KMS-11 (cell line): ENCODE data around the gene POU6F1.

Source experiments
- H2AFZ ChIP-seq: fragments of 200-600 bp; sonication (generic); 2 replicates; pipeline ENCODE4 v1.6.1; 2016; ENCODE audit warnings: antibody characterized with exemption, mixed run types, low read depth
- H3K27ac ChIP-seq: fragments of 200-600 bp; sonication (generic); 2 replicates; pipeline ENCODE4 v1.6.1; 2016; ENCODE audit warnings: mild to moderate bottlenecking, mixed run types
- H3K27me3 ChIP-seq: fragments of 200-600 bp; sonication (generic); 2 replicates; pipeline ENCODE4 v1.6.1; 2017; ENCODE audit warnings: mild to moderate bottlenecking, low read depth, mixed run types, moderate library complexity; ENCODE audit not compliant: insufficient read depth
- H3K36me3 ChIP-seq: fragments of 200-600 bp; sonication (generic); 2 replicates; pipeline ENCODE4 v1.6.1; 2017; ENCODE audit warnings: mild to moderate bottlenecking, mixed run types; ENCODE audit not compliant: insufficient read depth
- H3K4me1 ChIP-seq: fragments of 200-600 bp; sonication (generic); 2 replicates; pipeline ENCODE4 v1.6.1; 2016; ENCODE audit warnings: mild to moderate bottlenecking, low read depth, mixed run types; ENCODE audit not compliant: poor library complexity, severe bottlenecking
- H3K4me2 ChIP-seq: fragments of 200-600 bp; sonication (generic); 2 replicates; pipeline ENCODE4 v1.7.0; 2016; ENCODE audit warnings: mild to moderate bottlenecking, mixed run types
- H3K4me3 ChIP-seq: fragments of 200-600 bp; sonication (generic); IDR thresholded peaks from 2 replicates; pipeline ENCODE4 v1.6.1; 2017; ENCODE audit warnings: low read depth, low read length, mixed read lengths; ENCODE audit not compliant: insufficient read depth
- H3K79me2 ChIP-seq: fragments of 200-600 bp; sonication (generic); 2 replicates; pipeline ENCODE4 v1.6.1; 2016; ENCODE audit warnings: low read depth, mixed run types; ENCODE audit not compliant: insufficient read depth
- H3K9ac ChIP-seq: fragments of 200-600 bp; sonication (generic); 2 replicates; pipeline ENCODE4 v1.6.1; 2016; ENCODE audit warnings: mild to moderate bottlenecking, mixed run types
- H4K20me1 ChIP-seq: fragments of 200-600 bp; sonication (generic); 2 replicates; pipeline ENCODE4 v1.6.1; 2016; ENCODE audit warnings: mild to moderate bottlenecking, mixed run types; ENCODE audit not compliant: insufficient read depth
- TF ChIP-seq, protein P1 (sequence below): fragments of 200-600 bp; sonication (generic); conservative IDR thresholded peaks from 2 replicates; pipeline ENCODE4 v1.6.1; 2017; ENCODE audit warnings: low read depth, mild to moderate bottlenecking, antibody characterized with exemption, low read length, moderate library complexity, mixed read lengths

POU6F1 gene

DNA sequence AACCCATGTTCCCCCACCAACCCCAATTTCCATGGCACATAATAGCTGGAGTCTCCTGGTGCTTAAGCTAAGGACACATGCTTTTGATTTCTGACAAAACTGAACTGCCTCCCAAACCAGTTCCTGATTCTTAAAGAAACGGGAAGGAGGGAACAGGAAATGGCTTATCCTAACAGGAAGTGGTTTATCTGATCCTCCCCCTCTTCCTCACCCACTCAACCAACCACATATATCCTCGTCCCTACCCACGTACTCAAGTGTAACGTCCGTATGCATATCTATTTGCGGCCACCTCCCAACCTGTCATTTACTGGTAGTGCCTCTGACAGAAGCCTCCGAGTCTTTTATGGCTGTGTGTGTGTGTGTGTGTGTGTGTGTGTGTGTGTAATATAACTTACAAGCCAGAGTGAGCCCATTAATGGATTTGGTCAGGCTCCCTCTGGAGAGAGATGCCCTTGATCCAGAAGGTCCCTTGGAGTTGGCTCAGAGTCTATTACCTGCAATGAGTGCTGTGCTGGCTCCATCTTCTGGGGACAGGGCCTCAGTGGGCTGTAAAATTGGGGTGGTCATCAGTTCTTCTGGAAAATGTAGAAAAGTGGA lies 28.5 kb upstream of the POU6F1 start:
- Histone ChIP-seq H3K79me2 (no peaks in the 10 kb centered on the region), H3K36me3 (0 out of 2 replicates have a peak, but pooled peaks cover 2% of the 10 kb centered on the region), H2AFZ (no peak overlapping the region), H3K4me3 (no peak overlapping the region), H3K27me3 (no peaks in the 10 kb centered on the region), H3K27ac (no peak overlapping the region), H3K4me2 (no peak overlapping the region), H3K4me1 (no peaks in the 10 kb centered on the region), H4K20me1 (no peaks in the 10 kb centered on the region), H3K9ac (no peak overlapping the region)
- TF ChIP-seq, protein P1, sequence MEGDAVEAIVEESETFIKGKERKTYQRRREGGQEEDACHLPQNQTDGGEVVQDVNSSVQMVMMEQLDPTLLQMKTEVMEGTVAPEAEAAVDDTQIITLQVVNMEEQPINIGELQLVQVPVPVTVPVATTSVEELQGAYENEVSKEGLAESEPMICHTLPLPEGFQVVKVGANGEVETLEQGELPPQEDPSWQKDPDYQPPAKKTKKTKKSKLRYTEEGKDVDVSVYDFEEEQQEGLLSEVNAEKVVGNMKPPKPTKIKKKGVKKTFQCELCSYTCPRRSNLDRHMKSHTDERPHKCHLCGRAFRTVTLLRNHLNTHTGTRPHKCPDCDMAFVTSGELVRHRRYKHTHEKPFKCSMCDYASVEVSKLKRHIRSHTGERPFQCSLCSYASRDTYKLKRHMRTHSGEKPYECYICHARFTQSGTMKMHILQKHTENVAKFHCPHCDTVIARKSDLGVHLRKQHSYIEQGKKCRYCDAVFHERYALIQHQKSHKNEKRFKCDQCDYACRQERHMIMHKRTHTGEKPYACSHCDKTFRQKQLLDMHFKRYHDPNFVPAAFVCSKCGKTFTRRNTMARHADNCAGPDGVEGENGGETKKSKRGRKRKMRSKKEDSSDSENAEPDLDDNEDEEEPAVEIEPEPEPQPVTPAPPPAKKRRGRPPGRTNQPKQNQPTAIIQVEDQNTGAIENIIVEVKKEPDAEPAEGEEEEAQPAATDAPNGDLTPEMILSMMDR, result no peak

DNA sequence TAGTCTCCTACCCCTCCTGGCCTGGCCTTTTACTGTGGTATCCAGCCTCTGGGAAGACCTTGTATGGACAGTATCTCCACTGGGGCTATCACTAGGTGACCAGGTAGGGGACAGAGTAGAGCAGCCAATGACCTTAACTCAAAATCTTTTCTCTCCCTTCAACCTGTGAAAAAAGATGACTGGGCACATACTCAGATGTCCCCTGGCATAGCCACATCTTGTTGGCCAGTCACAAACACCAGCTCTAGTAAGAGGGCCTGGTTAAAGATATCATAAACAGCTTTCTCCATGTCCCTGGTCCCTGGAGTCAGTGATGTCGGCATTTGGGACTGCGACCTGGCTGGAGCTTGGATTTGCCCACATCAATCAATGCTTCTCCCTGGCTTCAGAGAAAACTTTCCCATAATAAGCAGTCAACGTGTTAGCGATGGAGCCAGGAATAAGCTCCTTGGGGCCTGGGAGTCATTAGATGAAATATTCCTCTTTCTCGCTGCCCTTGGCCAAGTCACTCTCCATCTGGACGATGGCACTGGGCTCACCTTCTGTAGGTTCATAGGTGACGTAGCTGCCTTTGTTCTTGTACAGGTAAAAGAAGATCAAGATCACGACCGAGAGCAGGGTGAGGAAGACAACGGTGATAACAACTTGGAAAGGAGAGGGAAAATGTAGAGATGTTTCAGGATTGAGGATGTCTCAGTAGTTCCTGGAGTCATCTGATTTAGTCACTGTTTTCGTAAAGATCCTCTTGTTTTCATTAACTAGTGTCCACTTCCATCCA lies 27.8 kb upstream of the POU6F1 start:
- H3K27ac ChIP-seq, result no peak overlapping the region

DNA sequence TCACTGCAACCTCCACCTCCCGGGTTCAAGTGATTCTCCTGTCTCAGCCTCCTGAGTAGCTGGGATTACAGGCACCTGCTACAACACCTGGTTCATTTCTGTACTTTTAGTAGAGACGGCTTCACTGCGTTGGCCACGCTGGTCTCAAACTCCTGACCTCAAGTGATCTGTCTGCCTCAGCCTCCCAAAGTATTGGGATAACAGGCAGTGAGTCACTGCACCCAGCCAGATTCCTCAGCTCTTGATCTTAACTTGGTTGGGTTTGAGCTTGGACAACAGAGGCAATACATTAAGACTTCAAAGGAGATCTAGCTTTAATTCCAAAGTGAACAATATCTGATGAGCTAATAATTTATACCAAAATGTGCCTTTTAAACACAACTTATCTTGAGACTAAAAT lies 26.4 kb upstream of the POU6F1 start:
- Histone ChIP-seq H3K79me2 (peaks cover 14% of the 10 kb centered on the region), H3K27ac (no peak overlapping the region), H3K4me3 (no peak overlapping the region), H3K27me3 (no peaks in the 10 kb centered on the region), H3K9ac (no peak overlapping the region), H3K36me3 (peaks cover 7% of the 10 kb centered on the region; the same call in 1 of the 2 replicates), H4K20me1 (no peaks in the 10 kb centered on the region), H3K4me1 (peaks cover 14% of the 10 kb centered on the region), H3K4me2 (no peak overlapping the region), H2AFZ (no peak overlapping the region)
- TF ChIP-seq, protein P1, result no peak

More for the DNA sequence above, 27.8 kb upstream of the POU6F1 start:
- Histone ChIP-seq H3K4me2 (no peak overlapping the region), H4K20me1 (no peaks in the 10 kb centered on the region), H3K36me3 (peaks cover 7% of the 10 kb centered on the region; the same call in 1 of the 2 replicates), H3K27me3 (no peaks in the 10 kb centered on the region), H3K9ac (no peak overlapping the region), H3K79me2 (no peaks in the 10 kb centered on the region; the same call in 1 of the 2 replicates), H3K4me3 (no peak overlapping the region), H3K4me1 (peaks cover 4% of the 10 kb centered on the region), H2AFZ (no peak overlapping the region)
- TF ChIP-seq, protein P1, result no peak

DNA sequence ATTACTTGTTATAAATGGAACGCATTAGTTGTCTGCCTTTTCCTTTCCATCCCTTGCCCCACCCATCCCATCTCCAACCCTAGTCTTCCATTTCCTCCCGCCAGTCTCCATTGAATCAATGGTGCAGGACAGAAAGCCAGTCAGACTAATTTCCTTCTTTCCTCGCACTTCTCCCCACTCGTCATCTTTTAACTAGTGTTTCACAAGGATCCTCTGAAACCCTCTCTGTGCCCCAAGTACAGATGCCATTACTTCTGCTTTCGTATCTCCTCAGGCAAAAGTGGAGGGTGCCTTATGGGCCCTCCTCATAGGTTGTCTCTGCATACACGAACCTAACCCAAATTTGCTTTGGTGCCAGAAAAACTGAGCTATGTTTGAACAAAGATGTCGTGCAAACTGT lies 25.0 kb upstream of the POU6F1 start:
- H3K9ac ChIP-seq, result no peak overlapping the region
- H2AFZ ChIP-seq, result no peak overlapping the region
- H3K27ac ChIP-seq, result no peak overlapping the region
- no peak overlapping the region for H3K4me2 ChIP-seq
- H3K79me2 ChIP-seq, result peaks cover 16% of the 10 kb centered on the region
- peaks cover 7% of the 10 kb centered on the region; the same call in 1 of the 2 replicates for H3K36me3 ChIP-seq
- peaks cover 17% of the 10 kb centered on the region for H3K4me1 ChIP-seq
- H3K4me3 ChIP-seq, result no peak overlapping the region
- TF ChIP-seq, protein P1, result no peak
- H3K27me3 ChIP-seq, result no peaks in the 10 kb centered on the region
- no peaks in the 10 kb centered on the region for H4K20me1 ChIP-seq
